H9 (cell line): ENCODE results near the gene PHYH. TPM values are rescaled to one million over a fixed set of nuclear protein-coding genes. Genes with fewer than 3 reads are reported as not detected.

ENCODE experiments used
- DNase-seq: peaks from one replicate; pipeline ENCODE4 v3.0.0-alpha.2; 2017
- H2AFZ ChIP-seq: one replicate; pipeline ENCODE4 v1.6.1; 2013; ENCODE audit warnings: mild to moderate bottlenecking, low read length, control low read depth, moderate library complexity
- H2AK5ac ChIP-seq: 2 replicates; pipeline ENCODE4 v1.6.1; 2013; ENCODE audit warnings: low read length, control low read depth, mixed read lengths; ENCODE audit not compliant: insufficient read length
- H2BK120ac ChIP-seq: one replicate; pipeline ENCODE4 v1.6.1; 2013; ENCODE audit warnings: low read depth, mild to moderate bottlenecking, low read length, control low read depth, inconsistent platforms; ENCODE audit not compliant: poor library complexity, severe bottlenecking
- H2BK12ac ChIP-seq: 2 replicates; pipeline ENCODE4 v1.6.1; 2013; ENCODE audit warnings: low read length, control low read depth, mixed read lengths, low read depth; ENCODE audit not compliant: insufficient read length
- H2BK15ac ChIP-seq: 2 replicates; pipeline ENCODE4 v1.6.1; 2013; ENCODE audit warnings: low read depth, low read length, control low read depth
- H2BK20ac ChIP-seq: one replicate; pipeline ENCODE4 v1.6.1; 2013; ENCODE audit warnings: low read depth, mild to moderate bottlenecking, low read length, control low read depth, inconsistent platforms; ENCODE audit not compliant: poor library complexity, severe bottlenecking
- H2BK5ac ChIP-seq: 2 replicates; pipeline ENCODE4 v1.6.1; 2013; ENCODE audit warnings: low read length, control low read depth, mixed read lengths; ENCODE audit not compliant: insufficient read length
- H3K14ac ChIP-seq: 2 replicates; pipeline ENCODE4 v1.6.1; 2013; ENCODE audit warnings: low read length, control low read depth; ENCODE audit not compliant: insufficient read depth
- H3K18ac ChIP-seq: 2 replicates; pipeline ENCODE4 v1.6.1; 2013; ENCODE audit warnings: low read depth, mild to moderate bottlenecking, mixed read lengths, low read length, control low read depth; ENCODE audit not compliant: insufficient read length
- H3K23ac ChIP-seq: 2 replicates; pipeline ENCODE4 v1.6.1; 2013; ENCODE audit warnings: low read length, control low read depth, mixed read lengths, low read depth; ENCODE audit not compliant: insufficient read length
- H3K23me2 ChIP-seq: 2 replicates; pipeline ENCODE4 v1.6.1; 2013; ENCODE audit warnings: low read depth, mild to moderate bottlenecking, mixed read lengths, low read length, control low read depth; ENCODE audit not compliant: insufficient read length, poor library complexity, severe bottlenecking
- H3K27ac ChIP-seq: 2 replicates; pipeline ENCODE4 v1.5.1; 2013; ENCODE audit warnings: low read length, control low read depth, mixed read lengths, low read depth; ENCODE audit not compliant: insufficient read length
- H3K27me3 ChIP-seq: 2 replicates; pipeline ENCODE4 v1.6.1; 2013; ENCODE audit warnings: low read length, control low read depth, inconsistent platforms; ENCODE audit not compliant: insufficient read depth
- H3K4ac ChIP-seq: 2 replicates; pipeline ENCODE4 v1.6.1; 2013; ENCODE audit warnings: low read depth, mild to moderate bottlenecking, control low read depth, inconsistent platforms, low read length, moderate library complexity
- H3K4me1 ChIP-seq: 2 replicates; pipeline ENCODE4 v1.6.1; 2013; ENCODE audit warnings: low read length, control low read depth, inconsistent platforms; ENCODE audit not compliant: insufficient read depth
- H3K4me2 ChIP-seq: 2 replicates; pipeline ENCODE4 v1.6.1; 2013; ENCODE audit warnings: low read length, control low read depth, mixed read lengths; ENCODE audit not compliant: insufficient read length, insufficient read depth
- H3K56ac ChIP-seq: 2 replicates; pipeline ENCODE4 v1.6.1; 2013; ENCODE audit warnings: low read depth, mild to moderate bottlenecking, mixed read lengths, low read length, control low read depth; ENCODE audit not compliant: insufficient read length
- H3K79me1 ChIP-seq: 2 replicates; pipeline ENCODE4 v1.6.1; 2013; ENCODE audit warnings: low read depth, mild to moderate bottlenecking, moderate library complexity, low read length, control low read depth, inconsistent platforms; ENCODE audit not compliant: insufficient read depth, poor library complexity, severe bottlenecking
- H3K79me2 ChIP-seq: 2 replicates; pipeline ENCODE4 v1.6.1; 2013; ENCODE audit warnings: low read length, control low read depth, inconsistent platforms; ENCODE audit not compliant: insufficient read depth
- H3K9ac ChIP-seq: 2 replicates; pipeline ENCODE4 v1.6.1; 2013; ENCODE audit warnings: low read length, control low read depth, mixed read lengths; ENCODE audit not compliant: insufficient read length; ENCODE audit errors: extremely low read depth
- H3K9me3 ChIP-seq: one replicate; pipeline ENCODE4 v1.6.1; 2013; ENCODE audit warnings: low read depth, low read length, inconsistent platforms; ENCODE audit not compliant: control insufficient read depth
- H3T11ph ChIP-seq: one replicate; pipeline ENCODE4 v1.6.1; 2013; ENCODE audit warnings: mild to moderate bottlenecking, low read length, control low read depth, inconsistent platforms
- H4K20me1 ChIP-seq: one replicate; pipeline ENCODE4 v1.6.1; 2013; ENCODE audit not compliant: control insufficient read depth, insufficient read length, insufficient read depth
- H4K5ac ChIP-seq: 2 replicates; pipeline ENCODE4 v1.6.1; 2013; ENCODE audit warnings: low read depth, mild to moderate bottlenecking, mixed read lengths, low read length, control low read depth; ENCODE audit not compliant: insufficient read length
- H4K8ac ChIP-seq: replicated peaks from 2 replicates; pipeline ENCODE4 v1.6.1; 2013; ENCODE audit warnings: low read length, control low read depth, mixed read lengths, low read depth; ENCODE audit not compliant: insufficient read length
- H4K91ac ChIP-seq: 2 replicates; pipeline ENCODE4 v1.6.1; 2013; ENCODE audit warnings: low read depth, mild to moderate bottlenecking, moderate library complexity, mixed read lengths, low read length, control low read depth; ENCODE audit not compliant: insufficient read length
- H3K27ac Mint-ChIP-seq, 3 experiments: 2 replicates in 2 of 3; 3 replicates in 1 of 3; pipeline ENCODE4 v1.8.0; 2020 to 2021; ENCODE audit warnings: mixed read lengths in 3 of 3, mild to moderate bottlenecking in 1 of 3, moderate library complexity in 1 of 3
- H3K27me3 Mint-ChIP-seq: 2 replicates; pipeline ENCODE4 v1.8.0; 2021; ENCODE audit warnings: low read depth, mild to moderate bottlenecking, moderate library complexity, mixed read lengths
- H3K36me3 Mint-ChIP-seq, 3 experiments: 2 replicates in 2 of 3; 3 replicates in 1 of 3; pipeline ENCODE4 v1.8.0; 2020 to 2021; ENCODE audit warnings: low read depth in 3 of 3, mixed read lengths in 3 of 3; ENCODE audit not compliant: insufficient read depth in 1 of 3
- H3K4me1 Mint-ChIP-seq, 2 experiments: 2 replicates each; pipeline ENCODE4 v1.8.0; 2020; ENCODE audit warnings: mixed read lengths in 2 of 2
- H3K4me3 Mint-ChIP-seq, 2 experiments: 2 replicates in 1 of 2; 3 replicates in 1 of 2; pipeline ENCODE4 v1.8.0; 2020 to 2021; ENCODE audit warnings: mild to moderate bottlenecking in 2 of 2, mixed read lengths in 2 of 2, moderate library complexity in 1 of 2
- H3K9me3 Mint-ChIP-seq, 2 experiments: 2 replicates in 1 of 2; 3 replicates in 1 of 2; pipeline ENCODE4 v1.8.0; 2020; ENCODE audit warnings: mild to moderate bottlenecking in 2 of 2, mixed read lengths in 2 of 2, moderate library complexity in 1 of 2
- WGBS: extraction: QIAGEN DNeasy Blood & Tissue Kit; methylation state at CpG from one replicate; pipeline ENCODE4 v1.1.7; 2013; ENCODE audit warnings: missing lambda C conversion rate, low lambda C conversion rate, mixed read lengths; ENCODE audit not compliant: insufficient read length; ENCODE audit errors: extremely low coverage; 5-methylcytosine and 5-hydroxymethylcytosine counted together
- total RNA-seq: library from RNA; stranded (reverse); gene quantifications from 2 replicates; pipeline ENCODE4 v1.2.1, GENCODE V29; 2021
- TF ChIP-seq, protein P1 (sequence below): fragments of 200-600 bp; sonication (generic); conservative IDR thresholded peaks from 3 replicates; pipeline ENCODE4 v1.8.0; 2021; ENCODE audit warnings: antibody characterized with exemption, mild to moderate bottlenecking

PHYH gene
- total RNA-seq, 1 experiment from 2014 or later, result 21.5 TPM

DNA sequence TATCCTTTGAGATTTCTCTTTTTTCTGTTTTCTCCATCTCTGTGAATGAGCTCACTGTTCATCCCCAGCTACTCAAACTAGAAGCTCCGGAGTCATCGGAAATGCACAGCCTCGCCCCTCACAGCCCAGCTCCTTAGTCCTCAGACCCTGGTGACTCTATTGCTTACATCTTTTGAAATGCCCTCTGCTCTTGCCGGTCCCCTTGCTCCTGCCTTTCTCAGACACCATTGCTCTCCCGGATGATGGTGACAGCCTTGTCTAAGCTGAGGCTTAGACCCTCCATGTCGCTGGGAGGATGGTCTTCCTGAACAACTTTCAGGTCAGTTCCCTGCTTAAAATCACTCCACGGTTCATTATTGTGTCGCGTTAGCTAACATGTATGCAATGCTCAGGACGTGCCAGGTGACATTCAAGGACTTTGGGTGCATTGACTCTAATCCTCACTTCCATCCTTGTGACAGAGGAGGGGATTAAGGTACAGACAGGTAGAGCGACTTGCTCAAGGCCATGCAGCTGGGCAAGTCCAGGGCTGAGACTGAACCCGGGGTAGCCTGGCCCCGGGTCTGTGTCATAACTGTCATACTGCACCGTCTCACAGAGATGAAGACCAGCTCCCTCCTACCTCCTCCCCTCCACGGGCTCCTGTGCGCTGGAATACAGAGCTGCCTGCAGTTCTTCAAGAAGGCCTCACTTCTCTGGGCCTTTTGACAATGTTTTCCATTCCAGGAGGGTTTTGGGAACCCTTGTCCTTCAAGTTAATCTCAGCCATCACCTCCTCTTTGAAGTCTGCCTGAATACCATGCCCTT lies 61.4 kb downstream of the PHYH start:
- no peak overlapping the region for H3K18ac ChIP-seq
- H4K8ac ChIP-seq, result no peak overlapping the region
- no peaks in the 10 kb centered on the region for H3K9me3 ChIP-seq
- H3K4me1 ChIP-seq, result peaks cover 7% of the 10 kb centered on the region; the same call in 1 of the 2 replicates
- no peaks in the 10 kb centered on the region for H3K79me2 ChIP-seq
- no peak overlapping the region for H4K91ac ChIP-seq
- no peaks in the 10 kb centered on the region for H3K23me2 ChIP-seq
- H4K20me1 ChIP-seq, result peaks cover 3% of the 10 kb centered on the region
- no peak overlapping the region for H2BK20ac ChIP-seq
- no peak overlapping the region for H3K56ac ChIP-seq
- no peaks in the 10 kb centered on the region for H3K27me3 ChIP-seq
- no peak for DNase-seq
- H3K4ac ChIP-seq, result no peak overlapping the region
- Mint-ChIP-seq H3K9me3 (no peaks in the 10 kb centered on the region), H3K4me1 (peaks cover 11 to 12% of the 10 kb centered on the region in 2 experiments), H3K27me3 (no peaks in the 10 kb centered on the region), H3K27ac (no peak overlapping the region), H3K4me3 (no peak overlapping the region), H3K36me3 (no peaks in the 10 kb centered on the region)
- no peak overlapping the region for H2BK120ac ChIP-seq
- WGBS, result no CpG with 5 or more reads among the region's 16 CpGs
- TF ChIP-seq, protein P1, sequence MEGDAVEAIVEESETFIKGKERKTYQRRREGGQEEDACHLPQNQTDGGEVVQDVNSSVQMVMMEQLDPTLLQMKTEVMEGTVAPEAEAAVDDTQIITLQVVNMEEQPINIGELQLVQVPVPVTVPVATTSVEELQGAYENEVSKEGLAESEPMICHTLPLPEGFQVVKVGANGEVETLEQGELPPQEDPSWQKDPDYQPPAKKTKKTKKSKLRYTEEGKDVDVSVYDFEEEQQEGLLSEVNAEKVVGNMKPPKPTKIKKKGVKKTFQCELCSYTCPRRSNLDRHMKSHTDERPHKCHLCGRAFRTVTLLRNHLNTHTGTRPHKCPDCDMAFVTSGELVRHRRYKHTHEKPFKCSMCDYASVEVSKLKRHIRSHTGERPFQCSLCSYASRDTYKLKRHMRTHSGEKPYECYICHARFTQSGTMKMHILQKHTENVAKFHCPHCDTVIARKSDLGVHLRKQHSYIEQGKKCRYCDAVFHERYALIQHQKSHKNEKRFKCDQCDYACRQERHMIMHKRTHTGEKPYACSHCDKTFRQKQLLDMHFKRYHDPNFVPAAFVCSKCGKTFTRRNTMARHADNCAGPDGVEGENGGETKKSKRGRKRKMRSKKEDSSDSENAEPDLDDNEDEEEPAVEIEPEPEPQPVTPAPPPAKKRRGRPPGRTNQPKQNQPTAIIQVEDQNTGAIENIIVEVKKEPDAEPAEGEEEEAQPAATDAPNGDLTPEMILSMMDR, result no peak
- no peak overlapping the region for H2BK5ac ChIP-seq
- no peak overlapping the region for H2AFZ ChIP-seq
- no peak overlapping the region for H2BK15ac ChIP-seq
- no peak overlapping the region for H3K9ac ChIP-seq
- H3K14ac ChIP-seq, result no peak overlapping the region
- no peak overlapping the region for H3T11ph ChIP-seq
- no peak overlapping the region for H4K5ac ChIP-seq
- no peak overlapping the region for H2AK5ac ChIP-seq
- no peak overlapping the region for H3K27ac ChIP-seq
- H2BK12ac ChIP-seq, result no peak overlapping the region
- no peak overlapping the region for H3K23ac ChIP-seq
- no peaks in the 10 kb centered on the region for H3K79me1 ChIP-seq
- no peak overlapping the region for H3K4me2 ChIP-seq
